T-helper 1 cell (primary cell): ENCODE results near the gene THY1.
"Not testable (repeated sequence)": the region's sequence is repeated elsewhere in the genome, so short reads cannot be mapped to it uniquely, and the experiment has no call there.

ENCODE experiments used
- DNase-seq, 5 donors: peaks; one replicate each; pipeline ENCODE4 v3.0.0-alpha.2; 2012 to 2020

Gene THY1

GRCh38 chr11:119445379-119445778 lies 22.4 kb upstream of the THY1 start:
- no peak for DNase-seq

- no peak for DNase-seq
Measured at GRCh38 chr11:119441898-119442243, 18.9 kb upstream of the THY1 start.

- no peak for DNase-seq
Measured at GRCh38 chr11:119438599-119438998, 15.6 kb upstream of the THY1 start.

GRCh38 chr11:119437521-119437920 lies 14.5 kb upstream of the THY1 start:
- DNase-seq, result not testable (repeated sequence)

GRCh38 chr11:119436711-119437110 lies 13.7 kb upstream of the THY1 start:
- DNase-seq, result no peak

- no peak for DNase-seq
Measured at GRCh38 chr11:119436093-119436492, 13.1 kb upstream of the THY1 start.

- no peak for DNase-seq
Measured at GRCh38 chr11:119434591-119435330, 11.8 kb upstream of the THY1 start.

GRCh38 chr11:119433358-119433725 lies 10.4 kb upstream of the THY1 start:
- DNase-seq, result no peak

- DNase-seq, result no peak
Measured at GRCh38 chr11:119432484-119433357, 9.7 kb upstream of the THY1 start.

- no peak for DNase-seq
Measured at GRCh38 chr11:119431523-119431922, 8.6 kb upstream of the THY1 start.

GRCh38 chr11:119427279-119427678 lies 4.3 kb upstream of the THY1 start:
- DNase-seq, result no peak

GRCh38 chr11:119426142-119426541 lies 3.2 kb upstream of the THY1 start:
- no peak for DNase-seq

GRCh38 chr11:119424775-119425174 lies 1.8 kb upstream of the THY1 start:
- DNase-seq, result no peak

GRCh38 chr11:119424276-119424675 lies 1.3 kb upstream of the THY1 start:
- no peak for DNase-seq

GRCh38 chr11:119423509-119424254 lies 710 bp upstream of the THY1 start:
- no peak for DNase-seq

- DNase-seq, result no peak
Measured at GRCh38 chr11:119421941-119422808, 797 bp downstream of the THY1 start.

- no peak for DNase-seq
Measured at GRCh38 chr11:119421351-119421750, 1.6 kb downstream of the THY1 start.

GRCh38 chr11:119420631-119421030 lies 2.3 kb downstream of the THY1 start:
- DNase-seq, result no peak

- DNase-seq, result no peak
Measured at GRCh38 chr11:119419834-119420492, 3.0 kb downstream of the THY1 start.

GRCh38 chr11:119419246-119419645 lies 3.7 kb downstream of the THY1 start:
- DNase-seq, result no peak

GRCh38 chr11:119418759-119419158 lies 4.2 kb downstream of the THY1 start:
- DNase-seq, result no peak
